Measurements from ENCODE around the gene SYMPK.
"Not testable (repeated sequence)": the region's sequence is repeated elsewhere in the genome, so short reads cannot be mapped to it uniquely, and the experiment has no call there.

The SYMPK gene

DNA sequence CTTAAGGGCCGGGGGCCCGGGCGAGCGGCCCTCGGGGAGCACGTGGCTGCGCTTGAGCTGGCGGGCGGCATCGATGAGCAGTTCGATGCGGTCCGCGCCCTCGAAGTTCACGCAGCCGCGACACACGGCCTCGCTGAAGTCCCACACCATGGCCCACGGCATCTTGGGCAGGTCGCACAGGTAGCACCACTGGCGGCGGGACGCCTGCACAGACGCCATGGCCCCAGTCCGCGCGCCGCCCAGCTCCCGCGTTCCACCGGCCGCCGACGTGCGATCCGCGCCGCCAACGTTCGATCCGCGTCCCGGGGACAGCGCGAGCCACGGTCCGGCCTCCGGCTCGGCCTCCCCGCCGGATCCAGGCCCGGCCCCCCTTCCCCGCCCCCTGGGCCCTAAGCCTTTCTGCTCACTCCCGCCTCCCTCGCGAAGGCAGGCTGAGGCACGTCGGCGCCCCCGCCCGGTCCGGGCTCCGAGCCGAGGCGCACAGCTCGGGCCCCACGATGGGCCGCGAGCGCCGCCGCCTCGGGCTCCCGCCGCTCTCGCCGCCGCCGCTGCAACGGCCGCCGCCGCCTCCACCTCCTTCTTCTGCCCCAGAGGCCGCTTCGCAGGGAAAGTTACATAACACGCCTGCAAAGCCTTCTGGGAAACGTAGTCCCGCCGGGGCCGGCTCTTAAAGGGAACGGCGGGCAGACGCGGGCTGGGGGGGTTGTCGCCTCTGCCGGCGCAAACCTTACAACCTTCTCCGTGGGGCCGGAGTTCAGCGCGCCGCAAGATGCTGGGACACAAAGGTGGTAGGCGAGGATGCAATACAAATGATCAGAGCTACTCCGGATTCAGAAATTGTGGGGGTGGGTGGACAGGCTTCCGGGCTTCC lies 22.8 kb upstream of the SYMPK start, which contains the start of gene IRF2BP1:
Gene IRF2BP1, minus strand, starts transcription at position 586 of the 871 bp plus-strand sequence. Its CDS starts 367 bp downstream, at position 219.
- peak; percentile 94 for DNase-seq (ENCODE audit: low spot score)

DNA sequence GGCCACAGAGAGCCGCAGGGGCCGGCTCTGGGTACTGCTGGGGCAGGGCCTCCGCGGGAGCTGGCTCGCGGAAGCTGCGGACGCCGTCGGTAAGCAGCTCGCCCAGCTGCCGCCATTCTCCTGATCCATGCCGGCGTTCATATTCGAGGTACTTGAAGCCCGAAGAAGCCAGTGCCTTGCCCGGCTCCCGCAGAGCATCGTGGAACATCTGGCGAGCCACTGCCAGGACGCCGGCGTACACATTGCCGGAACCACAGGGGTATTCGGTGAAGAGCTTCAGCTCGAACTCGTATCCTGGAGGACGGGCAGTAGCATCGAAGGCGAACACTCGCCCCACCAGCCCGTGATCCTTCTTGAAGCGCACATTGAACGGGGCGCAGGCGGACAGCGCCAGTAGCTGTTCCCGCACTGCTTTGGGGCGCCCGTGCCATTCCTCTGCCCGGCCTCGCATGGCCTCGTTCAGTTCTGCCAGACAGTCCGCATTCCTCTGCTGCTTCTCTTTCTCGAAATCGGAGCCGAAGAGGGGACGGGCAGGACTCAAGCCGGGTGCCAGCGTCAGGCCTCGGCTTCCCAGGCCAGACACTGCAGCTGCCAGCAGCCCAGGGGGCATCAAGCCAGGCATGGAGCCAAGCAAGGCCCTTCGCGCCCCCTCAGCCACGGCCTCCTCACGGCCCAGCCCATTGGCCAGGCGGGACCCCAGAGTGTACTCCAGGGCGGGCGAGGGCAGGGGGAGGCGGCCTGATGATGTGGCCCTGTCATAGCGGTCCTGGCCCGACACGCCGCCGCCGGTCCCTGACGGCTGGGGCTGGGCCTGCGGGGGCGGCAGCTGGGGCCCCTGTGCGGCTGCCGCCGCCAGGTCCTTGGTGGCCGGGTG lies 22.0 kb upstream of the SYMPK start:
- peak; percentile 60 for DNase-seq (ENCODE audit: low spot score)

DNA sequence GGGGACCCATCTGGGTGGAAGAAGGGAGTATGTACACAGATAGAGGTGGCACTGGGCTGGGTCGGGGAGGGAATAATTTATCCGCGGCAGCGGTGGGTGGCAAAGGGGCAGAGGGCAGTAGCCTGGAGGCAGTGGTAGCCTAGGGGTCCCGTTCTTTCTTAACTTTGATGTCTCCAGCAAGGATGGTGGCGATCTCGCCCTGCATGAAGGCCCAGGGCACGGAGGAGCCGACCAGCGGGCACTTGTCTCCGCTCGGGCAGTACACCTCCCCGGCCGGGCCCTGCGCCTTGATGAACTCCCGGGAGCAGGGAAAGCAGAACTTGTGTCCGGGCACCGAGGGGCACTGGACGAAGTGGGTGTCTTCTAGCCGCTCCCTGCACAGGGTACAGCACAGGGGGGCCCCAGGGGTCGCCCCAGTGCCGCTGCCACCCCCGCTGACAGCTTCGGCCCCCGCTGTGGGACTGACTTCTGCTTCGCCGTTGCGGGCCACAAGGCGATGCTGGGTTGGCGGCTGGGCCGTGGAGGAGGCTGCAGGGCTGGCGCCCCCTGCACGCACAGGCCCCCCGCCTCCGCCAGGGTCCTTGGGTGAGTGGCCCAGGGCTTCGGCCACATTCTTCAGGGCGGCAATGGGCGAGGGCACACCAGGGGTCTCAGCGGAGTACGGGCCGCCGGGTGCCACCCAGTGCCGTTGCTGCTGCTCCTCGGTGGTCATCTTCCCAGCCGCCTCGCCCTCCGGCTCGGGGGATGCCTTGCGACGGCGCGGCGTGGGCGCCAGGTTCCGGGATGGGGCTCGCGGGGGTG lies 21.1 kb upstream of the SYMPK start:
- no peak for DNase-seq (ENCODE audit: low spot score)

DNA sequence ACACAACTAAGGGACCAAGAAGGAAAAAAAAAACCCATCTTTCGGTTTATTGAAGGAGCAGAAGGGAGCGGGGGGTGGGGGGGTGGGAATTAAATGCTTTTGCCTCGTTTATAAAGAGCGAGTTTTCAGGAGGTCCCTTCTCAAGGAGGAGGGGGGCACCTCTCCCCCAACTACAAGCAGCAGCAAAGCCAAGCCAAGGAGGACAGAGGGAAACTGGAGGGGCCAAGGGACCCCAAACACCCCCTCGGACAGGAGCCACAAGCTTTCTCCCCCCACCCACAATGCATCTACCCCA lies 20.6 kb upstream of the SYMPK start:
- no peak for DNase-seq (ENCODE audit: low spot score)

DNA sequence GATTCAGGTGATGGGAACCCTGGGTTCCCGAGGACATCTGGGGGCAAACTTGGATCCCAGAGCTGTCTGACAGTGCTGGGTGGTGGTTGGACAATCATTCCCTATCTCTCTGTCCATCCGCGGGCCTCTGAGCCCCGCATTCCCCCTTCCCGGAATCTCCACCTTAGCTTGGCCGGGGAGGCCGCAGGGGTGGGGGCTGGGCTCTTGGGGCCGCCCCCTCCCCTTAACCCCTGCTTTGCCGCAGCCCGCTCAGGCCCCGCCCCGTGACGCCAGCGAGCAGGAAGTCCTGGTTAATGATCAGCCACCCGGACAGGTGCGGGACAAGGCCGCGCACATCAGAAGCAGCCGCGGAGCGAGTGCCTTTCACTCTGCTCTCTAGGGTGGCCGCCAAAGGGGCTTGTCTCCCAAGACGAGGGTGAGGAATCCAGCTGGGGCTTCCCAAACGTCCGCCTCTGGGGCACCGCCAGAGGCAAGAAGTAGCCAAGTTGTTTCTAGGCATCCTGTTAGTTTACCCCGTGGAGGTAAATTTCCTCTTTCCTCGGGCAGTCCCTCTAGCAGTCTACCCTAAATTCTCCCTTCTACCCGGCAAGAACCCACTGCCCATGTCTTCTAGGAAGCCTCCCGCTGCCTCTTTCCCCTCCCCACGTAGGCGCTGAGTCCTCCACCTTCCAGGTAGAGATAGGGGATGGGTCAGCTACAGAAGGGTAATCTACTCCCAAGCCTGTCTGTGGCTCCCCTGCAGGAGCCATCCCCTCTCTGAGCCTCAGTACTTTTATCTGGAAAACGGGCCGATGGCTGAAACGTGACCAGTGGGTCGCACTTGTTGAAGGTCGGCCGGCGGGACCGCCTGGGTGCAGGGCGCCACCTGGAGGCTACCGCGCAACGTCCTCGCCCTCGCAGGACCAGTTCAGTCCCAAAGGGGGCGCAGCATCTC lies 20.0 kb upstream of the SYMPK start:
- peak; percentile 93 for DNase-seq (ENCODE audit: low spot score)

GRCh38 chr19:45881909-45882528 lies 19.1 kb upstream of the SYMPK start:
- DNase-seq (ENCODE audit: low spot score) = no peak

DNA sequence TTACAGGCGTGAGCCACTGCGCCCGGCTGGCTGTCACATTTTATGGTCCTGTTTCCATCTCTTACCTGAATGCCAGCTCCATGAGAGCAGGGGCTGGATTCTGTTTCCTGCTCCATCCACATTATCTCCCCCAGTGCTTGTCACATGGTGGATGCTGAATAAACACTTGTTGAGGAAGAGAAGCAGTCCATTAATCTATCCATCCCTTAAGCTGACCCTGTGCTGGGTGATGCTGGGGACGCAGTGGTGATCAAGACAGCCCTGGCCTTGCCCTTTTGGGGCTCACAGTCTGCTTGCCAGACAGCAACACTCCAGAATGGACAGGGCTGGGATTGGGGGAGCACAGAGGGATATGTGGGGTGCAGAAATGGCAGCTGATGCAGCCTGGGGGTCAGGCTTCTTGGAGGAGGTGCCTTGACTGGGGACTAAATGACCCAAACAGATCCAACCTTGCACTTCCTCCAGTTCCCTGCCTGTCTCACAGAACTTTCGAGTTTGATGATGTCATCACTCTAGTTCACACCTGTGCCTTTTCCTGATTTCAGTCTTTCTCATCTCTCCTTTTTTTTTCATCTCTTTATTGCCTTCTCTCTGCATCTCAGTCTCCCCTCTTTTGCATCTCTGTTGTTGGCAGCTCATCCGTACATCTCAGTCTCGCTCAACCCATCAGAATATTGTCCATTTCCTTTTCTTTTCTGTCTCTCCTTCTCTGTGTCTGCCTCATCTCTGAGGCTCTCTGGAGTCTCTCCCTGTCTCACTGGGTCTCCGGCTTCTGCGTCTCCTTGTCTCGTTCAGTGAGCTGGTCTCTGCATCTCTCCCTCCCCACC lies 18.3 kb upstream of the SYMPK start:
- DNase-seq (ENCODE audit: low spot score) = no peak

DNA sequence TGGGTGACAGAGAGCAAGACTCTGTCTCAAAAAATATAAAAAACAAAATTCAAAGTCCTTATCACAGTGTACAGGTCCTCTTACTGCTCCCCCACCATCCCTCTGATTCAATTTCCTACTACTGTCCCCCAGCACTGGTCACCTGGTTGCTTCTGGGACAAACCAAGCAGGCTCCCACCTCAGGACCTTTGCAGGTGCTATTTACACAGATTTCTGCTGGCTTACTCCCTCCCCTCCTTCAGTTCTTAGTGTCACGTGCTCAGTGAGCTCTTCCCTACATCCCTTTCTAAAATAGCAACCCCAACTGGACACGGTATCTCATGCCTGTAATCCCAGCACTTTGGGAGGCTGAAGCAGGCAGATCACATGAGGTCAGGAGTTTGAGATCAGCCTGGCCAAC lies 17.0 kb upstream of the SYMPK start:
- no peak for DNase-seq (ENCODE audit: low spot score)

- no peak for DNase-seq (ENCODE audit: low spot score)
Measured at GRCh38 chr19:45879055-45879454, 16.1 kb upstream of the SYMPK start.

DNA sequence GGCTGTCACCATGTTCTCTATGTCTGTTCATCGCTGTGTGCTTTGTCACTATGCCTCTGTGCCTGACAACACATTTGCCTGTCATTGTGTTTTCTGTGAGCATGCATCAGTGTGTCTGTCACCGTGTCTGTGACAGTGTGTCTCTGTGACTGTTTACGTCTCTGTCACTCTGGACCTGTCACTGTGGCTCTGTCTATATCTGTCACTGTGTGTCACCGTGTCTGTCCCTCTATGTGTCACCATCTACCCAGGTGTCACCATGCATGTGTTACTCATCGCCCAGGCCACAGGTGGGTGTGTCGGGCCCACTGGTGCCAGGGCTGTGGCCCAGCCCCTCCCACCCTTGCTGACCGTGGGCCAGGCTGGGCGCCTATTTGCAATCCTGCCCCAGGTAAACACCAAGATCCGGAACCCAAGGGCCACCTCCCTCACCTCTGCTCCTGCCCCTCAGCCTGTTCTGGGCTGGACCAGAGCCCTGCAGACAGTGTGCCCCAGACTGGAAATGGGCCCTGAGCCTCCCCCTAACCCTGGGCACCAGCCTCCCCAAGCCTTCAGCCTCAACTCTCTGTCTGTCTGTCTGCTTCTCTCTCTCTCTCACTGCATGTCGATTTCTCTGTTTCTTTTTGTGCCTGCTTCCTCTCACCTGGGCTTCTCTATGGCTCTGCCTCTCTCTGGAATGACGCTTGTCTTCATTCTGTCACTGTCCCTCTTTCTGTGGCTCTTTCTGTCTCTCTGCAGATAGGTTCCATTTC lies 15.3 kb upstream of the SYMPK start:
- no peak for DNase-seq (ENCODE audit: low spot score)

GRCh38 chr19:45876411-45877197 lies 13.7 kb upstream of the SYMPK start:
- DNase-seq (ENCODE audit: low spot score) = peak; percentile 66

DNA sequence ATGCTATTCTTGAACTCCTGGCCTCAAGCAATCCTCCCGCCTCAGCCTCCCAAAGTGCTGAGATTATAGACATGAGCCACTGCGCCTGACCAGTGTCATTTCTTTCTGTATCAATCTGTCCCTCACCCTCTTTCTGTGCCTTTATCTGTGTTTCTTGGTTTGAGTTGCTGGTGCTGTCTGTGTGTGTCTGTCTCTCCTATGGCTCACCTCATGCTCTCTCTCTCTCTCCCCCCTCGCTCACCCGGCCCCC lies 13.1 kb upstream of the SYMPK start:
- no peak for DNase-seq (ENCODE audit: low spot score)

GRCh38 chr19:45874620-45874966 lies 11.6 kb upstream of the SYMPK start:
- no peak for DNase-seq (ENCODE audit: low spot score)

DNA sequence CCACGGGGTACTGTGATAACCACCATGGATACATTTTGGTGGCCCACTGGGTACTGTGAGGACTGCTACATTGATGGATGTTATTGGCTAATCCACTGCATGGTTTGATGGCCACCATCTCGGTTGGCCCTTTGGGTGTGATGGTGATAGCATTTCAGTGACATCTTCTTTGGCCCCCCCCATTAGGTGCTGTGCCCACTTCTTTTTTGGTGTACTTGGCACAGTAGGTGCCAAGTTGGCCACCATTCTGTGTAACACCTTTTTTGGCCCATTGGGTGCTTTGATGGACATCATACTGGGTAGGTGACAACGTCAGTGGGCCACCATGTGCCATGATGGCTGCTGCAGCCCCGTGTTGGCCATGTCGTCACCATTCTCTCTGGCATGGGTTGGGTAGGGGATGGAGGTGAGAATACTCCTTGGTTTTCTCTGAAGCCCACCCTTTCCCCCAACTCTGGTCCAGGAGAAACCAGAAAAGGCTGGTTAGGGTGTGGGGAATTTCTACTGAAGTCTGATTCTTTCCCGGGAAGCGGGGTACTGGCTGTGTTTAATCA lies 10.3 kb upstream of the SYMPK start:
- DNase-seq (ENCODE audit: low spot score) = no peak

DNA sequence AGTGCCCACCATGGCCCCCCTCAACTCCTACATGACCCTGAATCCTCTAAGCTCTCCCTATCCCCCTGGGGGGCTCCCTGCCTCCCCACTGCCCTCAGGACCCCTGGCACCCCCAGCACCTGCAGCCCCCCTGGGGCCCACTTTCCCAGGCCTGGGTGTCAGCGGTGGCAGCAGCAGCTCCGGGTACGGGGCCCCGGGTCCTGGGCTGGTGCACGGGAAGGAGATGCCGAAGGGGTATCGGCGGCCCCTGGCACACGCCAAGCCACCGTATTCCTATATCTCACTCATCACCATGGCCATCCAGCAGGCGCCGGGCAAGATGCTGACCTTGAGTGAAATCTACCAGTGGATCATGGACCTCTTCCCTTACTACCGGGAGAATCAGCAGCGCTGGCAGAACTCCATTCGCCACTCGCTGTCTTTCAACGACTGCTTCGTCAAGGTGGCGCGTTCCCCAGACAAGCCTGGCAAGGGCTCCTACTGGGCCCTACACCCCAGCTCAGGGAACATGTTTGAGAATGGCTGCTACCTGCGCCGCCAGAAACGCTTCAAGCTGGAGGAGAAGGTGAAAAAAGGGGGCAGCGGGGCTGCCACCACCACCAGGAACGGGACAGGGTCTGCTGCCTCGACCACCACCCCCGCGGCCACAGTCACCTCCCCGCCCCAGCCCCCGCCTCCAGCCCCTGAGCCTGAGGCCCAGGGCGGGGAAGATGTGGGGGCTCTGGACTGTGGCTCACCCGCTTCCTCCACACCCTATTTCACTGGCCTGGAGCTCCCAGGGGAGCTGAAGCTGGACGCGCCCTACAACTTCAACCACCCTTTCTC lies 9.4 kb upstream of the SYMPK start:
- no peak for DNase-seq (ENCODE audit: low spot score)

DNA sequence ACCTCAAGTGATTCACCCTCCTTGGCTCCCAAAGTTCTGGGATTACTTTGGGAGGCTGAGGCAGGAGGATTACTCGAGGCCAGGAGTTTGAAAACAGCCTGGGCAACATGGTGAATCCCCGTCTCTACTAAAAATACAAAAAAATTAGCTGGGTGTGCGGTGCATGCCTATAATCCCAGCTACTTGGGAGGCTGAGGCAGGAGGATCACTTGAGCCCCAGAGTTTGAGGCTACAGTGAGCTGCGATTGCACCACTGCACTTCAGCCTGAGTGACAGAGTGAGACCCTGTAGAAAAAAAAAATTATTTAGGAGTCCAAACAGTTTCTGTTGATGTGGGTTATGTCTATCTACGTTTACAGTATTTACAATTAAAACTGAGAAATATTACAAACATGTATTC lies 7.9 kb upstream of the SYMPK start:
- DNase-seq (ENCODE audit: low spot score) = no peak

DNA sequence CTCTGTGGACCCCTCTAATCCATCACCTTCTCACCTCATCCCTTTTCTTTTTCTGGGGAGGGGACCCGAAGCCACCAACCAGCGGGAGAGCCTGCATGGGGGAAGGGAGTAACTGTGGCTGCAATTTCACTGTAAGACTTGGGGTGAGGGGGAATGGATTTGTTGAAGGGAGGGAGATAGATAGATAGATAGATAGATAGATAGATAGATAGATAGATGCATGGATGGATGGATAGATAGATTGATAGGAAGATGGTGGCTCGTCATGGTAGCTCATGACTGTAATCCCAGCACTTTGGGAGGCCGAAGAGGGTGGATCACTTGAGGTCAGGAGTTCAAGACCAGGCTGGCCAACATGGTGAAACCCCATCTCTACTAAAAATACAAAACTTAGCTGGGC lies 4.3 kb upstream of the SYMPK start:
- not testable (repeated sequence) for DNase-seq (ENCODE audit: low spot score)
